ENCODE results near the gene GPA33. TPM values are rescaled to one million over a fixed set of nuclear protein-coding genes. Genes with fewer than 3 reads are reported as not detected.

GPA33 gene
- total and polyA plus RNA-seq, 10 donors = 0.07 to 1.4 (median 0.79) TPM

DNA sequence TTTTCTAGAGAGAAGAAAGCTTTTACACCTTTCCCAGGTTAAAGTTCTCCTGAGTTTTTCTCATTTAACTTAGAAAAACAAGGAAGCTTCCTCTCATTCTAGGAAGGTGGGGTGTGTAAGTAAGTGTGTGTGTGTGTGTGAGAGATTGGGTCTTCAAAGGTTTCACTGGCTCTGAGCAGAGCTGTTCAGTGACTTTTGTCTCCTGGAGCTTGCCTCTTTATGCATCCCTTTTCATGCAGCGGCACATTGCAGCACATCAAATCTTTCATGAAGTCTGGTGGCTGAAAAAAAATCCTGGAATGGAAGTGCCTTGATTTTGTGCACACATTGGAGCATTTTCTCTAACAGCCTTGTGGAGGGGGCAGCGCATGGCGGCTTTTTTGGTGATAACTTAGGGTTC is 3.4 kb downstream of the GPA33 start:
- DNase-seq = no peak
- Histone ChIP-seq H3K36me3 (no peaks in the 10 kb centered on the region), H3K9me3 (no peaks in the 10 kb centered on the region), H3K4me3 (no peak overlapping the region), H3K4me1 (peaks cover 0 to 17% (median 2%) of the 10 kb centered on the region in 6 donors), H3K27me3 (replicated peaks in 1 of 7) (peaks cover 0 to 10% (median 0%) of the 10 kb centered on the region in 7 donors), H3K27ac (no peak overlapping the region)
- TF ChIP-seq, protein P1, sequence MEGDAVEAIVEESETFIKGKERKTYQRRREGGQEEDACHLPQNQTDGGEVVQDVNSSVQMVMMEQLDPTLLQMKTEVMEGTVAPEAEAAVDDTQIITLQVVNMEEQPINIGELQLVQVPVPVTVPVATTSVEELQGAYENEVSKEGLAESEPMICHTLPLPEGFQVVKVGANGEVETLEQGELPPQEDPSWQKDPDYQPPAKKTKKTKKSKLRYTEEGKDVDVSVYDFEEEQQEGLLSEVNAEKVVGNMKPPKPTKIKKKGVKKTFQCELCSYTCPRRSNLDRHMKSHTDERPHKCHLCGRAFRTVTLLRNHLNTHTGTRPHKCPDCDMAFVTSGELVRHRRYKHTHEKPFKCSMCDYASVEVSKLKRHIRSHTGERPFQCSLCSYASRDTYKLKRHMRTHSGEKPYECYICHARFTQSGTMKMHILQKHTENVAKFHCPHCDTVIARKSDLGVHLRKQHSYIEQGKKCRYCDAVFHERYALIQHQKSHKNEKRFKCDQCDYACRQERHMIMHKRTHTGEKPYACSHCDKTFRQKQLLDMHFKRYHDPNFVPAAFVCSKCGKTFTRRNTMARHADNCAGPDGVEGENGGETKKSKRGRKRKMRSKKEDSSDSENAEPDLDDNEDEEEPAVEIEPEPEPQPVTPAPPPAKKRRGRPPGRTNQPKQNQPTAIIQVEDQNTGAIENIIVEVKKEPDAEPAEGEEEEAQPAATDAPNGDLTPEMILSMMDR (IDR thresholded peaks at IDR 0.05 in 8 of 11, conservative IDR thresholded peaks at IDR 0.05 in 3 of 11) = no peak
- TF ChIP-seq POLR2A (IDR thresholded peaks at IDR 0.05) = no peak
- no peak for TF ChIP-seq POLR2AphosphoS5 (IDR thresholded peaks at IDR 0.05)
- intact Hi-C loops (cut with DNase I; ENCODE audit: low total_unique reads) = no loop called here
- 56 to 97% (median 91%) methylated on average over 3 of the region's 3 CpGs for WGBS, 5 donors

DNA sequence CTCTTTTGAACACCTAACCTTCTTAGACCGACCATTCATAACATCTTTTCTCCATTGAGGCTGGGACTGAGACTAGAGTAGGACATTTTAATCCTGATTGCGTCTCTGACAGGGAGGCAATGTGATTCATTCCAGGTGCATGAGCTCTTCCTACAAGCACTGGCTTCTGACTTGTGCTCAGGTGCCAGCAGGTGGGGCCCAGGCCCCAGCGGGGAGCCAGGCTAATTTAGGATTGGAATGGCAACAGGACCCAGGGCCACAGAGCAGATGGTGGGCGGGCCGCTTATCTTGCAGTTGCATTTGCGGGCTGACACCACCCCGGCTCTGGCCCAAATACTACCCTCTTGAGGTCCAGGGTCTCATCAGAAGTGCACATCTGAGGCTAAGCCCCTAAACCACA is 4.1 kb downstream of the GPA33 start:
- intact Hi-C loops (cut with DNase I; ENCODE audit: low total_unique reads) = no loop called here
- H3K27ac ChIP-seq = no peak overlapping the region
- no peaks in the 10 kb centered on the region for H3K36me3 ChIP-seq
- 85 to 96% (median 92%) methylated on average over 6 to 7 of the region's 7 CpGs for WGBS, 5 donors
- no peak overlapping the region for H3K4me3 ChIP-seq
- no peak for DNase-seq
- TF ChIP-seq POLR2AphosphoS5 (IDR thresholded peaks at IDR 0.05) = no peak
- TF ChIP-seq POLR2A (IDR thresholded peaks at IDR 0.05) = no peak
- TF ChIP-seq, protein P1 (IDR thresholded peaks at IDR 0.05 in 8 of 11, conservative IDR thresholded peaks at IDR 0.05 in 3 of 11) = no peak
- H3K4me1 ChIP-seq = peaks cover 0 to 16% (median 2%) of the 10 kb centered on the region in 6 donors
- no peaks in the 10 kb centered on the region for H3K9me3 ChIP-seq
- H3K27me3 ChIP-seq (replicated peaks in 1 of 7) = peaks cover 0 to 13% (median 0%) of the 10 kb centered on the region in 7 donors

DNA sequence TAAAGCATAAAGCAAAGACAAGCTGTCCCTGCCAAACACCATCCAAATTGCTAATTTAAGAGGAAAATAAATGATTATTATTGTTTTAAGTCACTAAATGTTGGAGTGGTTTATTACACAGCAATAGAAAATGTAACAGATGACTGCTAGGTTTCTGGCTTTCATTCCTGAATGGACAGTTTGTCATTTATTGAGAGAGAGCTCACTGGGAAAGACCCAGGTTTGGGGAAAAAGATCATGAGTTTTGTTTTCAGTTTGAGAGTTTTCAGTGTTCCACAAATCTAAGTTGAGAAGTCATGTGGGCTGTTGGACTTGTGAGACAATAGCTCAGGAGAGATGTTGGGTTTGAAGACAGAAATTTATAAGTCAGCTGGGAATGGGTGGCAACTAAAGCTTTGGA is 5.4 kb downstream of the GPA33 start:
- H3K27ac ChIP-seq = no peak overlapping the region
- no peaks in the 10 kb centered on the region for H3K9me3 ChIP-seq
- intact Hi-C loops (cut with DNase I; ENCODE audit: low total_unique reads) = no loop called here
- H3K36me3 ChIP-seq = no peaks in the 10 kb centered on the region
- H3K27me3 ChIP-seq (replicated peaks in 1 of 7) = peaks cover 0 to 13% (median 0%) of the 10 kb centered on the region in 7 donors
- TF ChIP-seq POLR2AphosphoS5 (IDR thresholded peaks at IDR 0.05) = no peak
- TF ChIP-seq, protein P1 (IDR thresholded peaks at IDR 0.05 in 8 of 11, conservative IDR thresholded peaks at IDR 0.05 in 3 of 11) = no peak
- TF ChIP-seq POLR2A (IDR thresholded peaks at IDR 0.05) = no peak
- no peak overlapping the region for H3K4me3 ChIP-seq
- DNase-seq = no peak
- H3K4me1 ChIP-seq = peaks cover 0 to 3% (median 0%) of the 10 kb centered on the region in 6 donors

DNA sequence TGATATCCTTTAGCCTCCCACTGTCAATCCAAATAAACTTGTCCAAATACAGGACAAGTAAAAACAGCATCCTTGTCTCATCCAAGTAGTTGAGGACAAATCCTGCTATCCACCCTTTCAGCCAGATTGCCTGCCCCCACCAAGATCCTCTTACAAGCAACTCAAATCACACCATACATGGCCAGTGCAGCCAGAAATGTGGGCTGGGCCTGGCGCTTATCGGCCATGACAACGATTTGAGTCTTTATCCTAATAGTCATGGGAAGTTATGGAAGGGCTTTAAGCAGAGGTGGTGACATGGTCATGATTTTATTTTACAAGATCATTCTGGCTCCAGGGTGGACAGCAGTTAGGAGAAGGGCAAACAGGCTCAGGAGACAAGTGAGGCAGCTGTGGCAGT is 6.3 kb downstream of the GPA33 start:
- H3K27me3 ChIP-seq (replicated peaks in 1 of 7) = peaks cover 0 to 13% (median 0%) of the 10 kb centered on the region in 7 donors
- H3K4me1 ChIP-seq = no peaks in the 10 kb centered on the region
- intact Hi-C loops (cut with DNase I; ENCODE audit: low total_unique reads) = no loop called here
- TF ChIP-seq POLR2A (IDR thresholded peaks at IDR 0.05) (no peak), POLR2AphosphoS5 (IDR thresholded peaks at IDR 0.05) (no peak)
- TF ChIP-seq, protein P1 (IDR thresholded peaks at IDR 0.05 in 8 of 11, conservative IDR thresholded peaks at IDR 0.05 in 3 of 11) = no peak
- WGBS, 5 donors = 69 to 95% (median 84%) methylated on average over 3 of the region's 3 CpGs
- no peak for DNase-seq
- H3K27ac ChIP-seq = no peak overlapping the region
- no peaks in the 10 kb centered on the region for H3K9me3 ChIP-seq
- no peaks in the 10 kb centered on the region for H3K36me3 ChIP-seq
- H3K4me3 ChIP-seq = no peak overlapping the region
